Mesothelial cell of epicardium (in vitro differentiated cells): ENCODE results near the gene GNA14. TPM values are rescaled to one million over a fixed set of nuclear protein-coding genes. Genes with fewer than 3 reads are reported as not detected.

Source experiments
- DNase-seq, 2 experiments: peaks; one replicate each; pipeline ENCODE4 v3.0.0; 2021; ENCODE audit warnings: low spot score in 2 of 2; ENCODE audit not compliant: unreplicated experiment in 2 of 2
- H3K27ac Mint-ChIP-seq: 2 replicates; pipeline ENCODE4 v1.8.0; 2021; ENCODE audit warnings: mixed read lengths
- H3K27me3 Mint-ChIP-seq: 2 replicates; pipeline ENCODE4 v1.8.0; 2021; ENCODE audit warnings: low read depth, mixed read lengths
- H3K36me3 Mint-ChIP-seq: 2 replicates; pipeline ENCODE4 v1.8.0; 2021; ENCODE audit warnings: mixed read lengths
- H3K4me1 Mint-ChIP-seq: 2 replicates; pipeline ENCODE4 v1.8.0; 2021; ENCODE audit warnings: mixed read lengths
- H3K4me3 Mint-ChIP-seq: 2 replicates; pipeline ENCODE4 v1.8.0; 2021; ENCODE audit warnings: mild to moderate bottlenecking, moderate library complexity, mixed read lengths
- H3K9me3 Mint-ChIP-seq: 2 replicates; pipeline ENCODE4 v1.8.0; 2021; ENCODE audit warnings: mixed read lengths
- CTCF ChIP-seq: fragments of 200-600 bp; sonication (generic); IDR thresholded peaks from one replicate; pipeline ENCODE4 v1.5.0; 2021; ENCODE audit warnings: antibody characterized with exemption; ENCODE audit not compliant: unreplicated experiment
- total RNA-seq: library from RNA; stranded (reverse); gene quantifications from 3 replicates; pipeline ENCODE4 v1.2.1, GENCODE V29; 2021

Gene GNA14
- total RNA-seq, 1 donor from 2014 or later, result 0.22 TPM

- H3K4me1 Mint-ChIP-seq, result peaks cover 7% of the 10 kb centered on the region
- no peak for DNase-seq
- no peak overlapping the region for H3K27ac Mint-ChIP-seq
- peaks cover 18% of the 10 kb centered on the region for H3K9me3 Mint-ChIP-seq
- no peaks in the 10 kb centered on the region for H3K36me3 Mint-ChIP-seq
- no peak for TF ChIP-seq CTCF
- H3K27me3 Mint-ChIP-seq, result no peaks in the 10 kb centered on the region
- H3K4me3 Mint-ChIP-seq, result no peak overlapping the region
These were observed 175.5 kb downstream of the GNA14 start for GRCh38 chr9:77472646-77473045.

GRCh38 chr9:77471572-77471971, 176.6 kb downstream of the GNA14 start:
- peaks cover 15% of the 10 kb centered on the region for H3K9me3 Mint-ChIP-seq
- no peak overlapping the region for H3K4me3 Mint-ChIP-seq
- H3K27ac Mint-ChIP-seq, result no peak overlapping the region
- DNase-seq, result no peak
- H3K27me3 Mint-ChIP-seq, result no peaks in the 10 kb centered on the region
- TF ChIP-seq CTCF, result no peak
- no peaks in the 10 kb centered on the region for H3K36me3 Mint-ChIP-seq
- H3K4me1 Mint-ChIP-seq, result peaks cover 7% of the 10 kb centered on the region

GRCh38 chr9:77469515-77470231, 178.4 kb downstream of the GNA14 start:
- DNase-seq, result no peak
- TF ChIP-seq CTCF, result no peak
- H3K4me3 Mint-ChIP-seq, result no peak overlapping the region
- H3K36me3 Mint-ChIP-seq, result no peaks in the 10 kb centered on the region
- peaks cover 23% of the 10 kb centered on the region for H3K9me3 Mint-ChIP-seq
- peaks cover 7% of the 10 kb centered on the region for H3K4me1 Mint-ChIP-seq
- H3K27me3 Mint-ChIP-seq, result no peaks in the 10 kb centered on the region
- no peak overlapping the region for H3K27ac Mint-ChIP-seq

GRCh38 chr9:77464661-77465060, 183.5 kb downstream of the GNA14 start:
- H3K9me3 Mint-ChIP-seq, result peaks cover 12% of the 10 kb centered on the region
- peaks cover 18% of the 10 kb centered on the region for H3K4me1 Mint-ChIP-seq
- no peaks in the 10 kb centered on the region for H3K36me3 Mint-ChIP-seq
- H3K27me3 Mint-ChIP-seq, result no peaks in the 10 kb centered on the region
- H3K27ac Mint-ChIP-seq, result no peak overlapping the region
- DNase-seq, result no peak
- no peak for TF ChIP-seq CTCF
- no peak overlapping the region for H3K4me3 Mint-ChIP-seq

GRCh38 chr9:77463151-77463550, 185.0 kb downstream of the GNA14 start:
- Mint-ChIP-seq H3K4me3 (no peak overlapping the region), H3K27ac (peak overlapping the region; percentile 79), H3K27me3 (no peaks in the 10 kb centered on the region), H3K9me3 (peaks cover 12% of the 10 kb centered on the region), H3K4me1 (peaks cover 12% of the 10 kb centered on the region), H3K36me3 (no peaks in the 10 kb centered on the region)
- no peak for DNase-seq
- TF ChIP-seq CTCF, result no peak
